ENCODE measurements around the gene SH3BGRL3.

GRCh38 chr1:26286064-26286416 is 6.2 kb downstream of the SH3BGRL3 start:
- no peak for TF ChIP-seq YY1 (IDR thresholded peaks at IDR 0.05; ENCODE audit: insufficient read depth, insufficient read length)
- TF ChIP-seq SUZ12 (IDR thresholded peaks at IDR 0.05; ENCODE audit: extremely low read depth, insufficient read depth, insufficient read length), result no peak
- no peak for TF ChIP-seq ZNF274 (IDR thresholded peaks at IDR 0.05; ENCODE audit: low read depth, low read length)
